ENCODE data around the gene FAM117B. TPM values are rescaled to one million over a fixed set of nuclear protein-coding genes. Genes with fewer than 3 reads are reported as not detected.

FAM117B gene
- total RNA-seq, 1 donor from 2014 or later = 13.0 TPM

DNA sequence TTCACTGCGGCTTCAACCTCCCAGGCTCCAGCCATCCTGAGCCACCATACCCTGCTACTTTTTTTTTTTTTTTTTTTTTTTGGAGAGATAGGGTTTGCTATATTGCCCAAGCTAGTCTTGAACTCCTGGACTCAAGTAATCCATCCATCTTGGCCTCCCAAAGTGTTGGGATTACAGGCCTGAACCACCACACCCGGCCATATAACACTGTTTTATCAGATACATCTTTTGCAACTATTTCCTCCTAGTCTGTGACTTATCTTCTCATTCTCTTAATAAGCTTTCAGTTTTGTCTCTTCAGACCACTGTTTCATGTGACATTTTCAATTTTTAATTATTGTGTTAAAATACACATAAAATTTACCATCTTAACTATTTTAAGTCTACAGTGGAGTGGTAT lies 35.7 kb upstream of the FAM117B start:
- TF ChIP-seq, protein P1, sequence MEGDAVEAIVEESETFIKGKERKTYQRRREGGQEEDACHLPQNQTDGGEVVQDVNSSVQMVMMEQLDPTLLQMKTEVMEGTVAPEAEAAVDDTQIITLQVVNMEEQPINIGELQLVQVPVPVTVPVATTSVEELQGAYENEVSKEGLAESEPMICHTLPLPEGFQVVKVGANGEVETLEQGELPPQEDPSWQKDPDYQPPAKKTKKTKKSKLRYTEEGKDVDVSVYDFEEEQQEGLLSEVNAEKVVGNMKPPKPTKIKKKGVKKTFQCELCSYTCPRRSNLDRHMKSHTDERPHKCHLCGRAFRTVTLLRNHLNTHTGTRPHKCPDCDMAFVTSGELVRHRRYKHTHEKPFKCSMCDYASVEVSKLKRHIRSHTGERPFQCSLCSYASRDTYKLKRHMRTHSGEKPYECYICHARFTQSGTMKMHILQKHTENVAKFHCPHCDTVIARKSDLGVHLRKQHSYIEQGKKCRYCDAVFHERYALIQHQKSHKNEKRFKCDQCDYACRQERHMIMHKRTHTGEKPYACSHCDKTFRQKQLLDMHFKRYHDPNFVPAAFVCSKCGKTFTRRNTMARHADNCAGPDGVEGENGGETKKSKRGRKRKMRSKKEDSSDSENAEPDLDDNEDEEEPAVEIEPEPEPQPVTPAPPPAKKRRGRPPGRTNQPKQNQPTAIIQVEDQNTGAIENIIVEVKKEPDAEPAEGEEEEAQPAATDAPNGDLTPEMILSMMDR (IDR thresholded peaks at IDR 0.05; ENCODE audit: unreplicated experiment) = no peak
- Mint-ChIP-seq H3K9me3 (ENCODE audit: unreplicated experiment) (no peaks in the 10 kb centered on the region), H3K27ac (ENCODE audit: unreplicated experiment) (no peak overlapping the region), H3K27me3 (ENCODE audit: unreplicated experiment) (no peaks in the 10 kb centered on the region), H3K36me3 (ENCODE audit: low read depth, unreplicated experiment) (no peaks in the 10 kb centered on the region), H3K4me1 (ENCODE audit: unreplicated experiment) (no peaks in the 10 kb centered on the region), H3K4me3 (ENCODE audit: unreplicated experiment) (no peak overlapping the region)
- no peak for DNase-seq (ENCODE audit: low spot score)

DNA sequence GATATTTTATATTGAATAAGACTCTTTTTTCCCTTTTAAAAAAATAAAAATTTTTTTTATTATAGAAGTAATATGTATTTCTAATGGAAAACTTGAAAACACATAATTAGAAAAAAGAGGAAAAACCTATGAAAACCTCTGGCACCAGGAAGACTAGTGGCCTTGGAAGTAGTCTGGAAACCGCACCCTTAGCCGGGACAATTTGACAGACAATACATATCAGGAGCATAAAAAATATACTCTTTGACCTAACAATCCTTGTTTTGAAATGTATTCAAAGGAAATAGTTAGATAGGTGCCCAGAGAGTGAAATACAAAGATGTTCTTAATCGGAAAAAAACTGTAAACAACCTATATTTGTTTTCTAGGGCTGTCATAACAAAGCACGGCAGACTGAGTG lies 34.9 kb upstream of the FAM117B start:
- Mint-ChIP-seq H3K27me3 (ENCODE audit: unreplicated experiment) (no peaks in the 10 kb centered on the region), H3K4me1 (ENCODE audit: unreplicated experiment) (no peaks in the 10 kb centered on the region), H3K27ac (ENCODE audit: unreplicated experiment) (no peak overlapping the region), H3K4me3 (ENCODE audit: unreplicated experiment) (no peak overlapping the region), H3K36me3 (ENCODE audit: low read depth, unreplicated experiment) (no peaks in the 10 kb centered on the region), H3K9me3 (ENCODE audit: unreplicated experiment) (no peaks in the 10 kb centered on the region)
- TF ChIP-seq, protein P1 (IDR thresholded peaks at IDR 0.05; ENCODE audit: unreplicated experiment) = no peak
- DNase-seq (ENCODE audit: low spot score) = no peak

- DNase-seq (ENCODE audit: low spot score) = no peak
- H3K4me1 Mint-ChIP-seq (ENCODE audit: unreplicated experiment) = no peaks in the 10 kb centered on the region
- no peaks in the 10 kb centered on the region for H3K36me3 Mint-ChIP-seq (ENCODE audit: low read depth, unreplicated experiment)
- no peak overlapping the region for H3K4me3 Mint-ChIP-seq (ENCODE audit: unreplicated experiment)
- TF ChIP-seq, protein P1 (IDR thresholded peaks at IDR 0.05; ENCODE audit: unreplicated experiment) = no peak
- no peak overlapping the region for H3K27ac Mint-ChIP-seq (ENCODE audit: unreplicated experiment)
- H3K9me3 Mint-ChIP-seq (ENCODE audit: unreplicated experiment) = no peaks in the 10 kb centered on the region
- H3K27me3 Mint-ChIP-seq (ENCODE audit: unreplicated experiment) = no peaks in the 10 kb centered on the region
These were observed 30.1 kb upstream of the FAM117B start for GRCh38 chr2:202604699-202605098.

DNA sequence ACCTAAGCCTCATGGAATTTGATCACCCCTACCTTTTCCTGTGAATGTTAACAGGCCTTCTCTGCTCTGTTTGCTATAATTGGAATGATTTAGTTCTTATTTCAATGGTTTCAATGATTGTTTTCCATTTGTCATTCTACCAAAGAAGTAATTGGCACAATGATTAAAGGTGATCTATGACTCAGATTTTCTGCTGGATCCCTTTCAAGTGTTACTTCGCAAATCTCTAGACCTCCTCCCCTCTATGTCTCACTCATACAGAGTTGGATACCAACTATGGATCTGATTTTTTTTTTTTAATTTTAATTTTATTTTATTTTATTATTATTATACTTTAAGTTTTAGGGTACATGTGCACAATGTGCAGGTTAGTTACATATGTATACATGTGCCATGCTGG lies 29.6 kb upstream of the FAM117B start:
- Mint-ChIP-seq H3K27me3 (ENCODE audit: unreplicated experiment) (no peaks in the 10 kb centered on the region), H3K27ac (ENCODE audit: unreplicated experiment) (no peak overlapping the region), H3K4me3 (ENCODE audit: unreplicated experiment) (no peak overlapping the region), H3K4me1 (ENCODE audit: unreplicated experiment) (no peaks in the 10 kb centered on the region), H3K9me3 (ENCODE audit: unreplicated experiment) (no peaks in the 10 kb centered on the region), H3K36me3 (ENCODE audit: low read depth, unreplicated experiment) (no peaks in the 10 kb centered on the region)
- no peak for DNase-seq (ENCODE audit: low spot score)
- TF ChIP-seq, protein P1 (IDR thresholded peaks at IDR 0.05; ENCODE audit: unreplicated experiment) = no peak

- Mint-ChIP-seq H3K4me1 (ENCODE audit: unreplicated experiment) (no peaks in the 10 kb centered on the region), H3K9me3 (ENCODE audit: unreplicated experiment) (no peaks in the 10 kb centered on the region), H3K27me3 (ENCODE audit: unreplicated experiment) (peaks cover 2% of the 10 kb centered on the region), H3K36me3 (ENCODE audit: low read depth, unreplicated experiment) (no peaks in the 10 kb centered on the region), H3K4me3 (ENCODE audit: unreplicated experiment) (no peak overlapping the region), H3K27ac (ENCODE audit: unreplicated experiment) (no peak overlapping the region)
- TF ChIP-seq, protein P1 (IDR thresholded peaks at IDR 0.05; ENCODE audit: unreplicated experiment) = no peak
- DNase-seq (ENCODE audit: low spot score) = no peak
These were observed 26.5 kb upstream of the FAM117B start for GRCh38 chr2:202608142-202608852.
